DMS79 (cell line): ENCODE measurements around the gene MID1.
"Not testable (repeated sequence)": the region's sequence is repeated elsewhere in the genome, so short reads cannot be mapped to it uniquely, and the experiment has no call there.

ENCODE experiments used
- DNase-seq: peaks from one replicate; lab custom pipeline; 2025; lab: John Stamatoyannopoulos, UW

MID1 gene

DNA sequence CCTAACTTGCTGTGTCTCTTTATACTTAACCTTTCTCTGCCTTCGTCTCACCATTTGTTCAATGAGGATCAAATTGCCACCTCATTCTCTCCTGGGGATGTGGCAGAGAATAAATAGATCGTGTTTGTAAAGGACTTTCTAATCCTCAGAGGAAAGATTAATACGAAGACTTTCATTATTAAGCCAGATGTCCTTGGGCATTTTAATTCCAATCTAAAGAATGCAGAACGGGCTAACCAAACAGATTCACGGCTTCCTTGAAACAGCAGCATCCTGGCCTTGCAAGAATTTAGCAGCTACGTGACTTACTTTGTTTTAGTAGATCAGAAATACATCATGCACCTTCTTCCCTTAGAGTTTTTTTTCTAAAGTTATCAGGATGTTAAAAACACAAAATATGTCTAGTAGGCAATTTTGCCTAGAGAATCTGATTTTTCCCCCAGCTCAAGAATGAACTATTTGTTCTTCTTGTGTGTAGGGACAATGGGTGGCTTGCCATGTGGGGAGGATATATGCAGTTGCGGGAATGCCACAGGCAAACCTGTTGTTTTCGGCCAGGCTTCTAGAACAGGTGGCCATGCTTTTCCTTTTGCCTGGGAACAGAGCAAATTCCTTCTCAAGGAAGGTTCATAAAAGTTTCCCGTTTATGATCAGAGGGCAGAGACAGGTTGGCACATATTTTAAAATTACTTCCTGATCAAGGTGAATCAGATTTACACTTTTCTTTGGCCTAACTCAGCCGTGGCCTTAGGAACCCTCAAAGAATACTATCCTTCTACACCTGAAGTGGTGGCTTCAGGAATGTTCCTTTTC is 3.0 kb downstream of the MID1 start:
- no peak for DNase-seq

DNA sequence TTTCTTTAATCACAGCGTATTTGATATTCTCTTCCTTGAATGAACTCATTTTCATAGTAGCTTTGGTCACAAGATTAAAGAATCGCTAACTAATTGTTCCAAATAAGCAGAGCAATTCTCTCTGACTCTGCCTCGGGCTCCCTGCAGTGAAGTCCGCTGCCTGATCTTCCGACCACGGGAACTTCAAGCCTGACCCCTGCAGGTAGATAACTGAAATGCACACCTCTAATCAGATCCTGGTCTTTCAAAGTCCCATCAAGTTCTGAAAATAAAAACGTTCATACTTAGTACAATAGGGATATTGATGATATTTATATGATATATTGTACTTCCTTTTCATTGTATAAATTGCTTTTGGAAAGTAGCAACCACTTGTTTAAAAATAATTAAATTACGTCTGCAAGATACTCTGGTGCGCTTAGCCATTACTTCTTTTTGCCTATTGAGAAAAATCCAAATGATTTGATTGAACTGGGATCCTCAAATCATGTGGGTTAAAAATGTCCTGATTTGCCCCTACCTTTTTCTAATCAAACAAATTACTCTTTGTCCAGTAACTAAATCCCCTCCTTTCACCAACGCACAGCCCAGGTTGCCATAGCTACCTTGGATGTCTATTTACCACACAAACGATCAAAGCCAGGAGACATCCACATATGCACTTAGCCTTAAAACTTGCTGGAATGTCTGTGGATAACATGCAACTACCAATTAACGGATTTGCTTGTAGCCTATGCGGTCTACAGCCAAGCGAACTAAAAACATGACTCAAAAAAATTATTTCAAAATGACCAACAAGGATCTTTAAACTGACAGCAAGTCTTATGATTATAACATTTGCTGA is 4.2 kb downstream of the MID1 start:
- DNase-seq = no peak

- DNase-seq = no peak
These were observed 8.2 kb downstream of the MID1 start for GRCh38 chrX:10612215-10612614.

GRCh38 chrX:10611441-10612090 is 8.8 kb downstream of the MID1 start:
- DNase-seq = no peak

GRCh38 chrX:10608099-10608498 is 12.3 kb downstream of the MID1 start:
- DNase-seq = no peak

- DNase-seq = no peak
These were observed 13.2 kb downstream of the MID1 start for GRCh38 chrX:10607233-10607632.

GRCh38 chrX:10603612-10604011 is 16.8 kb downstream of the MID1 start:
- DNase-seq = no peak

GRCh38 chrX:10602646-10603045 is 17.7 kb downstream of the MID1 start:
- no peak for DNase-seq

GRCh38 chrX:10600479-10600878 is 19.9 kb downstream of the MID1 start:
- DNase-seq = no peak

DNA sequence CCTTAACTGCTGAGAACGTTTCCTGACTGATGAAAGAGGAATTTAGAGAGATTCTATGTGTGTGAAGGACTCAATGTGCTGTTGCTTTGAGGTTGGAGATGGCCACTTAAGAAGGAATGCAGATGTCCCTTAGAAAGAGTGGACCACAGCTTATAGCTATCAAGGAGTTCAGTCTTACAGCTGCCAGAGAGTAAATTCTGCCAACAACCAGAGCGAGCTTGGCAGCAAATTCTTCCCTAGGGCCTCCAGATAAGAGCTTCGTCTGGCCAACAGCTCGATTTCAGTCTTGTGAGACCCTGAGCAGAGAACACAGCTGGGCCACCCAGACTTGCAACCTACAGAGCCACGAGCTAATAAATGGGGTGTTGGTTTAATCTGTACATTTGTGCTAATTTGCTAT is 21.8 kb downstream of the MID1 start:
- DNase-seq = no peak

GRCh38 chrX:10597871-10598270 is 22.5 kb downstream of the MID1 start:
- DNase-seq = no peak

- DNase-seq = no peak
These were observed 28.7 kb downstream of the MID1 start for GRCh38 chrX:10591363-10592335.

GRCh38 chrX:10589787-10590186 is 30.6 kb downstream of the MID1 start:
- DNase-seq = not testable (repeated sequence)

GRCh38 chrX:10589098-10589497 is 31.3 kb downstream of the MID1 start:
- DNase-seq = no peak

DNA sequence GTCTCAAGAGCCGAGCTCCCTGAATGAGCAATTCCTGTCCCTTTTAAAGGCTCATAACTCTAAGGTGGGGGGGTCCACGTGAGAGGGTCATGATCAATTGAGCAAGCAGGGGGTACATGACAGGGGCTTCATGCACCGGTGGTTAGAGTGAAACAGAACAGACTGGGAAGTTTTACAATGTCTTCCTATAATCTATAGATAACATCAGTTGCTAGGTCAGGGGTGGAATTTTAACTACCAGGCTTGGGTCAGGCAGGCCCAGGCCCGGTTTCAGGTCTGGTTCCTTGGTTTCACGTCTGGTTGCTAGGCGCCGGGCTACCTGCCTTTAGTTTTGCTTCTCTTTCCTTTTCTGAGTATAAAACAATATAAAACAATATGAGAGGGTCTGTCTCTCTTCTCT is 35.5 kb downstream of the MID1 start:
- not testable (repeated sequence) for DNase-seq

- DNase-seq = no peak
These were observed 37.4 kb downstream of the MID1 start for GRCh38 chrX:10582945-10583344.

DNA sequence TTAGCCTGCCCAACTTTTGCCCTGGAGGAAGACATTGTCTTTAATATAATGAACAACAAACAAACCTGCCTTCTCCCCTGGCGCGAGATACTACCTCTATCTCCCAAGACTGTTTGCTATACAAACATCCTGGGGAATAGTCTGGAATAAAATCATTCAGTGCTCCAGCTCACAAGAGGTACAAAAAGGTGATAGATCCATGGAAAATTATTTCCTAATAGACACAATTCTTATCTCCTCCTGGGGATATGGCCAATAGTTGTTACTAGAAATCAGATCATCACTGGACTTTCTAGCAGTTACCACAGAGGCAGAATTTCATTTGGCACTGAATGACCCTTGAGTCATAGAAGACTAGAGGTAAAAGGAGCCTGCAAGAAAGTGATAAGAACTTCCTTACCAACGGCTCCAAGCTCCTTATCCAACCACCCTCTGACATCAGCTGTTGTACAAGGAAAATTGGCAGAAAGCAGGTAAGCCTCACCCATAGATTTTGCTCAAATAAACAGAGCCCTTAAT is 38.1 kb downstream of the MID1 start:
- no peak for DNase-seq

- DNase-seq = no peak
These were observed 41.0 kb downstream of the MID1 start for GRCh38 chrX:10579112-10580011.

- no peak for DNase-seq
These were observed 41.9 kb downstream of the MID1 start for GRCh38 chrX:10578527-10578926.

DNA sequence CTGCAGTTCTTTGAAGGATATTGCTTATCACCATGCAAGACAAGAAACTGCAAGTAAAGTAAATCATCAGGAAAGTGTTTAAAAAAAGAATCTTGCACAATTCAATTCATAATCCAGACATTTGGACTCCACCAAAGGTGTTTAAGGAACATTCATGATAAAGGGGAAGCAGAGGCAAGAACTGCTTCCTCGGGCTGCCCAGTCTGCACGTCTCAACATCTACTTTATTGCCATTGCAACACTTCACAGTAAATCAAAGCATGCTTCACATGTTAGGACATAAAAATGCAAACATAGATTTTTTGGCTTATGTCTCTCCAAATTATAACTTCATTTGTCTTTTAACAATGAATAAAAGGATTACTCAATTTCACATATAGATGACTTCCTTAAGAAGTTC is 42.5 kb downstream of the MID1 start:
- DNase-seq = no peak
